ENCODE data around the gene PRDM12. TPM values are rescaled to one million over a fixed set of nuclear protein-coding genes. Genes with fewer than 3 reads are reported as not detected.

The PRDM12 gene
- total RNA-seq, 3 donors from 2014 or later, result 0.12 TPM; not detected in 1

- ATAC-seq, result no peak
- intact Hi-C loops (cut with DNase I, micrococcal nuclease), result no loop called here
These were observed 11.0 kb downstream of the PRDM12 start for GRCh38 chr9:130675396-130675795.

GRCh38 chr9:130677252-130677651 lies 12.9 kb downstream of the PRDM12 start:
- no peak overlapping the region for H3K4me3 ChIP-seq
- ATAC-seq, result no peak
- H3K9me3 ChIP-seq, result no peaks in the 10 kb centered on the region
- peaks cover 8% of the 10 kb centered on the region for H3K4me1 ChIP-seq (ENCODE audit: low read depth)
- DNase-seq, result no peak
- intact Hi-C loops (cut with DNase I, micrococcal nuclease), result no loop called here
- no peaks in the 10 kb centered on the region for H3K36me3 ChIP-seq (ENCODE audit: low read depth)
- TF ChIP-seq CTCF (IDR thresholded peaks at IDR 0.05), result no peak

More at GRCh38 chr9:130675396-130675795, 11.0 kb downstream of the PRDM12 start:
- Histone ChIP-seq H3K4me1 (ENCODE audit: low read depth) (no peaks in the 10 kb centered on the region), H3K36me3 (ENCODE audit: low read depth) (no peaks in the 10 kb centered on the region), H3K9me3 (no peaks in the 10 kb centered on the region), H3K4me3 (no peak overlapping the region)
- no peak for DNase-seq
- no peak for TF ChIP-seq CTCF (IDR thresholded peaks at IDR 0.05)

- no peak overlapping the region for H3K4me3 ChIP-seq
- ATAC-seq (peak; percentile 86), DNase-seq (peak; percentile 75 to 89 (median 89))
- peaks cover 10% of the 10 kb centered on the region for H3K4me1 ChIP-seq (ENCODE audit: low read depth)
- intact Hi-C loops (cut with DNase I, micrococcal nuclease), result loop anchor here (5.0 kb wide), 2 partner anchors 219 to 224 kb away; no protein-coding TSS in a partner anchor
- no peaks in the 10 kb centered on the region for H3K36me3 ChIP-seq (ENCODE audit: low read depth)
- no peaks in the 10 kb centered on the region for H3K9me3 ChIP-seq
- no peak for TF ChIP-seq CTCF (IDR thresholded peaks at IDR 0.05)
These were observed 16.7 kb downstream of the PRDM12 start for GRCh38 chr9:130680836-130681768.

- no peak for TF ChIP-seq CTCF (IDR thresholded peaks at IDR 0.05)
- peak; percentile 34 for ATAC-seq
- DNase-seq, result peak in 2 of 3 donors; percentile 62 to 68
- H3K9me3 ChIP-seq, result no peaks in the 10 kb centered on the region
- H3K36me3 ChIP-seq (ENCODE audit: low read depth), result no peaks in the 10 kb centered on the region
- peaks cover 10% of the 10 kb centered on the region for H3K4me1 ChIP-seq (ENCODE audit: low read depth)
- H3K4me3 ChIP-seq, result no peak overlapping the region
- intact Hi-C loops (cut with DNase I, micrococcal nuclease), result loop anchor here (5.0 kb wide), 2 partner anchors 220 to 225 kb away; no protein-coding TSS in a partner anchor
These were observed 17.5 kb downstream of the PRDM12 start for GRCh38 chr9:130681769-130682420.

- Histone ChIP-seq H3K36me3 (ENCODE audit: low read depth) (no peaks in the 10 kb centered on the region), H3K4me1 (ENCODE audit: low read depth) (peaks cover 10% of the 10 kb centered on the region), H3K4me3 (no peak overlapping the region), H3K9me3 (no peaks in the 10 kb centered on the region)
- intact Hi-C loops (cut with DNase I, micrococcal nuclease), result loop anchor here (5.0 kb wide), 2 partner anchors 220 to 225 kb away; no protein-coding TSS in a partner anchor
- ATAC-seq (peak; percentile 86), DNase-seq (peak; percentile 81 to 86 (median 83))
- peak; percentile 71 for TF ChIP-seq CTCF (IDR thresholded peaks at IDR 0.05)
These were observed 18.2 kb downstream of the PRDM12 start for GRCh38 chr9:130682421-130683121.
